ENCODE results near the gene CNTRL.
"Not testable (repeated sequence)": the region's sequence is repeated elsewhere in the genome, so short reads cannot be mapped to it uniquely, and the experiment has no call there.

GRCh38 chr9:121179373-121179721 is 104.6 kb downstream of the CNTRL start:
- TF ChIP-seq SIN3A (IDR thresholded peaks at IDR 0.05; ENCODE audit: low read depth); POLR2A (IDR thresholded peaks at IDR 0.05; ENCODE audit: borderline replicate concordance, extremely low read depth, insufficient read depth, insufficient read length); EZH2phosphoT487 (IDR thresholded peaks at IDR 0.05; ENCODE audit: borderline replicate concordance); SRF (IDR thresholded peaks at IDR 0.05; ENCODE audit: low read depth); JUND (IDR thresholded peaks at IDR 0.05); REST (IDR thresholded peaks at IDR 0.05; ENCODE audit: low read depth); POLR2AphosphoS5 (IDR thresholded peaks at IDR 0.05; ENCODE audit: low read depth, low read length); ZNF274 (IDR thresholded peaks at IDR 0.05; ENCODE audit: low read depth, low read length); EZH2 (IDR thresholded peaks at IDR 0.05); RAD21 (IDR thresholded peaks at IDR 0.05; ENCODE audit: low read depth); ZFX (IDR thresholded peaks at IDR 0.05): not testable (repeated sequence)
- TF ChIP-seq, protein P1, sequence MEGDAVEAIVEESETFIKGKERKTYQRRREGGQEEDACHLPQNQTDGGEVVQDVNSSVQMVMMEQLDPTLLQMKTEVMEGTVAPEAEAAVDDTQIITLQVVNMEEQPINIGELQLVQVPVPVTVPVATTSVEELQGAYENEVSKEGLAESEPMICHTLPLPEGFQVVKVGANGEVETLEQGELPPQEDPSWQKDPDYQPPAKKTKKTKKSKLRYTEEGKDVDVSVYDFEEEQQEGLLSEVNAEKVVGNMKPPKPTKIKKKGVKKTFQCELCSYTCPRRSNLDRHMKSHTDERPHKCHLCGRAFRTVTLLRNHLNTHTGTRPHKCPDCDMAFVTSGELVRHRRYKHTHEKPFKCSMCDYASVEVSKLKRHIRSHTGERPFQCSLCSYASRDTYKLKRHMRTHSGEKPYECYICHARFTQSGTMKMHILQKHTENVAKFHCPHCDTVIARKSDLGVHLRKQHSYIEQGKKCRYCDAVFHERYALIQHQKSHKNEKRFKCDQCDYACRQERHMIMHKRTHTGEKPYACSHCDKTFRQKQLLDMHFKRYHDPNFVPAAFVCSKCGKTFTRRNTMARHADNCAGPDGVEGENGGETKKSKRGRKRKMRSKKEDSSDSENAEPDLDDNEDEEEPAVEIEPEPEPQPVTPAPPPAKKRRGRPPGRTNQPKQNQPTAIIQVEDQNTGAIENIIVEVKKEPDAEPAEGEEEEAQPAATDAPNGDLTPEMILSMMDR (IDR thresholded peaks at IDR 0.05 in 2 of 3, conservative IDR thresholded peaks at IDR 0.05 in 1 of 3; ENCODE audit: borderline replicate concordance in 1 of 3, insufficient read depth in 1 of 3, low read depth in 2 of 3, low read length in 2 of 3) = not testable (repeated sequence)
- TF ChIP-seq, protein P2, sequence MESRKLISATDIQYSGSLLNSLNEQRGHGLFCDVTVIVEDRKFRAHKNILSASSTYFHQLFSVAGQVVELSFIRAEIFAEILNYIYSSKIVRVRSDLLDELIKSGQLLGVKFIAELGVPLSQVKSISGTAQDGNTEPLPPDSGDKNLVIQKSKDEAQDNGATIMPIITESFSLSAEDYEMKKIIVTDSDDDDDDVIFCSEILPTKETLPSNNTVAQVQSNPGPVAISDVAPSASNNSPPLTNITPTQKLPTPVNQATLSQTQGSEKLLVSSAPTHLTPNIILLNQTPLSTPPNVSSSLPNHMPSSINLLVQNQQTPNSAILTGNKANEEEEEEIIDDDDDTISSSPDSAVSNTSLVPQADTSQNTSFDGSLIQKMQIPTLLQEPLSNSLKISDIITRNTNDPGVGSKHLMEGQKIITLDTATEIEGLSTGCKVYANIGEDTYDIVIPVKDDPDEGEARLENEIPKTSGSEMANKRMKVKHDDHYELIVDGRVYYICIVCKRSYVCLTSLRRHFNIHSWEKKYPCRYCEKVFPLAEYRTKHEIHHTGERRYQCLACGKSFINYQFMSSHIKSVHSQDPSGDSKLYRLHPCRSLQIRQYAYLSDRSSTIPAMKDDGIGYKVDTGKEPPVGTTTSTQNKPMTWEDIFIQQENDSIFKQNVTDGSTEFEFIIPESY (IDR thresholded peaks at IDR 0.05; ENCODE audit: extremely low read depth, insufficient replicate concordance, low read length) = not testable (repeated sequence)
- TF ChIP-seq, protein P3, sequence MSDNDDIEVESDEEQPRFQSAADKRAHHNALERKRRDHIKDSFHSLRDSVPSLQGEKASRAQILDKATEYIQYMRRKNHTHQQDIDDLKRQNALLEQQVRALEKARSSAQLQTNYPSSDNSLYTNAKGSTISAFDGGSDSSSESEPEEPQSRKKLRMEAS (IDR thresholded peaks at IDR 0.05) = not testable (repeated sequence)
